MM.1S (cell line): Measurements from ENCODE around the gene TSPAN10.
"Not testable (repeated sequence)": the region's sequence is repeated elsewhere in the genome, so short reads cannot be mapped to it uniquely, and the experiment has no call there.

Source experiments
- DNase-seq: peaks from one replicate; pipeline ENCODE4 v3.0.0-alpha.2; 2015
- H2AFZ ChIP-seq: fragments of 300-600 bp; sonication (generic); 2 replicates; pipeline ENCODE4 v1.6.0; 2016; ENCODE audit warnings: antibody characterized with exemption, low read length
- H3F3A ChIP-seq: fragments of 300-600 bp; sonication (generic); 2 replicates; pipeline ENCODE4 v1.6.1; 2016; ENCODE audit warnings: mild to moderate bottlenecking, antibody characterized with exemption, low read length, moderate library complexity, mixed read lengths; ENCODE audit not compliant: insufficient read depth
- H3K27ac ChIP-seq: fragments of 300-600 bp; sonication (generic); 2 replicates; pipeline ENCODE4 v1.5.1; 2016; ENCODE audit warnings: mild to moderate bottlenecking, low read length
- H3K27me3 ChIP-seq: fragments of 300-600 bp; sonication (generic); replicated peaks from 2 replicates; pipeline ENCODE4 v1.6.0; 2016; ENCODE audit warnings: low read length; ENCODE audit not compliant: insufficient read depth
- H3K36me3 ChIP-seq: fragments of 300-600 bp; sonication (generic); replicated peaks from 2 replicates; pipeline ENCODE4 v1.6.1; 2016; ENCODE audit warnings: mild to moderate bottlenecking, low read length, mixed read lengths; ENCODE audit not compliant: insufficient read depth
- H3K4me1 ChIP-seq: fragments of 300-600 bp; sonication (generic); 2 replicates; pipeline ENCODE4 v1.6.1; 2016; ENCODE audit warnings: low read length, mixed read lengths
- H3K4me2 ChIP-seq: fragments of 300-600 bp; sonication (generic); 2 replicates; pipeline ENCODE4 v1.6.0; 2016; ENCODE audit warnings: low read depth, low read length
- H3K4me3 ChIP-seq: fragments of 300-600 bp; sonication (generic); 2 replicates; pipeline ENCODE4 v1.5.1; 2016; ENCODE audit warnings: low read length, mixed read lengths
- H3K79me2 ChIP-seq: fragments of 300-600 bp; sonication (generic); 2 replicates; pipeline ENCODE4 v1.6.1; 2016; ENCODE audit warnings: mixed run types, low read length, mixed read lengths
- H3K9ac ChIP-seq: fragments of 300-600 bp; sonication (generic); 2 replicates; pipeline ENCODE4 v1.6.1; 2016; ENCODE audit warnings: low read length, mixed read lengths
- H3K9me2 ChIP-seq: fragments of 300-600 bp; sonication (generic); replicated peaks from 2 replicates; pipeline ENCODE4 v1.6.1; 2016; ENCODE audit warnings: mild to moderate bottlenecking, low read length, mixed read lengths; ENCODE audit not compliant: insufficient read depth
- H3K9me3 ChIP-seq: fragments of 300-600 bp; sonication (generic); replicated peaks from 2 replicates; pipeline ENCODE4 v1.6.1; 2016; ENCODE audit warnings: mild to moderate bottlenecking, low read length, mixed read lengths; ENCODE audit not compliant: insufficient read depth
- H4K20me1 ChIP-seq: fragments of 300-600 bp; sonication (generic); 2 replicates; pipeline ENCODE4 v1.6.1; 2016; ENCODE audit warnings: mild to moderate bottlenecking, low read length, moderate library complexity, mixed read lengths; ENCODE audit not compliant: insufficient read depth
- EZH2 ChIP-seq: fragments of 300-600 bp; sonication (generic); optimal IDR thresholded peaks from 2 replicates; pipeline ENCODE3; 2017; ENCODE audit warnings: low read depth, mild to moderate bottlenecking, antibody characterized with exemption, low read length, mixed read lengths
- EZH2phosphoT487 ChIP-seq: fragments of 300-600 bp; sonication (generic); IDR thresholded peaks from 2 replicates; pipeline ENCODE4 v1.6.1; 2018; ENCODE audit warnings: antibody characterized with exemption, low read length
- TF ChIP-seq, protein P1 (sequence below): fragments of 300-600 bp; sonication (generic); IDR thresholded peaks from 2 replicates; pipeline ENCODE4 v1.5.1; 2016; ENCODE audit warnings: antibody characterized with exemption, low read length, mixed read lengths

TSPAN10 gene

GRCh38 chr17:81615401-81615930 is 21.5 kb upstream of the TSPAN10 start:
- no peaks in the 10 kb centered on the region for H3K4me1 ChIP-seq
- H3K27ac ChIP-seq, result no peak overlapping the region
- H3K9me3 ChIP-seq, result no peaks in the 10 kb centered on the region
- no peaks in the 10 kb centered on the region for H3K27me3 ChIP-seq
- peaks cover 19% of the 10 kb centered on the region for H3K36me3 ChIP-seq
- H3K4me2 ChIP-seq, result no peak overlapping the region
- H3K9ac ChIP-seq, result no peak overlapping the region
- H3F3A ChIP-seq, result no peaks in the 10 kb centered on the region; the same call in 1 of the 2 replicates
- no peak overlapping the region for H2AFZ ChIP-seq
- TF ChIP-seq EZH2 (no peak), EZH2phosphoT487 (no peak)
- TF ChIP-seq, protein P1, sequence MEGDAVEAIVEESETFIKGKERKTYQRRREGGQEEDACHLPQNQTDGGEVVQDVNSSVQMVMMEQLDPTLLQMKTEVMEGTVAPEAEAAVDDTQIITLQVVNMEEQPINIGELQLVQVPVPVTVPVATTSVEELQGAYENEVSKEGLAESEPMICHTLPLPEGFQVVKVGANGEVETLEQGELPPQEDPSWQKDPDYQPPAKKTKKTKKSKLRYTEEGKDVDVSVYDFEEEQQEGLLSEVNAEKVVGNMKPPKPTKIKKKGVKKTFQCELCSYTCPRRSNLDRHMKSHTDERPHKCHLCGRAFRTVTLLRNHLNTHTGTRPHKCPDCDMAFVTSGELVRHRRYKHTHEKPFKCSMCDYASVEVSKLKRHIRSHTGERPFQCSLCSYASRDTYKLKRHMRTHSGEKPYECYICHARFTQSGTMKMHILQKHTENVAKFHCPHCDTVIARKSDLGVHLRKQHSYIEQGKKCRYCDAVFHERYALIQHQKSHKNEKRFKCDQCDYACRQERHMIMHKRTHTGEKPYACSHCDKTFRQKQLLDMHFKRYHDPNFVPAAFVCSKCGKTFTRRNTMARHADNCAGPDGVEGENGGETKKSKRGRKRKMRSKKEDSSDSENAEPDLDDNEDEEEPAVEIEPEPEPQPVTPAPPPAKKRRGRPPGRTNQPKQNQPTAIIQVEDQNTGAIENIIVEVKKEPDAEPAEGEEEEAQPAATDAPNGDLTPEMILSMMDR, result no peak
- H3K4me3 ChIP-seq, result no peak overlapping the region
- H3K79me2 ChIP-seq, result peaks cover 65% of the 10 kb centered on the region
- no peak for DNase-seq
- no peaks in the 10 kb centered on the region for H3K9me2 ChIP-seq
- peaks cover 13% of the 10 kb centered on the region; the same call in 1 of the 2 replicates for H4K20me1 ChIP-seq

DNA sequence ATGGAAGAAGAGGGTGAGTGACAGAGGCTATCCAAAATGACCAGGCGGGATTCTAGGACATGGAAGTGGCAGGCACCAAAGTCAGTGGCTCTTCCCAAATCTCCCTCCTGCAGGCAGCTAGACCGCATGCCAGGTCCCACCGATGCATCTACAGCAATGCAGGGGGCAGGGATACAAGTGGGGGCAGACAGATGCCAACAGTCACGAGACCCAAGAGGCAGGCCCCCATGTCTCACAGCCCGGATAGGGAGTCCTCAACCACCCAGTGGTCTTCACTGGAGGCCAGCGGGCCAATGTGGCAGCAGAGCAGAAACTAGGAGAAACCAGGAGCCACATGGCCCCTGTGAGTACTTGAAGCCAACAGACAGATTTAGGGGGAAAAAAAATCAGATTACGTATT is 20.1 kb upstream of the TSPAN10 start:
- H3K79me2 ChIP-seq, result peaks cover 79% of the 10 kb centered on the region
- peaks cover 13% of the 10 kb centered on the region; the same call in 1 of the 2 replicates for H4K20me1 ChIP-seq
- DNase-seq, result no peak
- H3K27ac ChIP-seq, result no peak overlapping the region
- no peak overlapping the region for H2AFZ ChIP-seq
- H3K36me3 ChIP-seq, result peaks cover 29% of the 10 kb centered on the region
- H3K9me2 ChIP-seq, result no peaks in the 10 kb centered on the region
- H3K4me3 ChIP-seq, result no peak overlapping the region
- H3K27me3 ChIP-seq, result no peaks in the 10 kb centered on the region
- H3K4me1 ChIP-seq, result no peaks in the 10 kb centered on the region
- H3K9me3 ChIP-seq, result no peaks in the 10 kb centered on the region
- no peak overlapping the region for H3K4me2 ChIP-seq
- H3K9ac ChIP-seq, result no peak overlapping the region
- TF ChIP-seq EZH2phosphoT487 (no peak), EZH2 (no peak)
- TF ChIP-seq, protein P1, result no peak
- no peaks in the 10 kb centered on the region; the same call in 1 of the 2 replicates for H3F3A ChIP-seq

GRCh38 chr17:81618307-81618706 is 18.7 kb upstream of the TSPAN10 start:
- not testable (repeated sequence) for H3K9me3 ChIP-seq, H3K4me3 ChIP-seq, H3K9ac ChIP-seq, H3F3A ChIP-seq, H3K4me1 ChIP-seq, H2AFZ ChIP-seq, H3K27ac ChIP-seq, DNase-seq, H3K9me2 ChIP-seq, H3K27me3 ChIP-seq, H3K4me2 ChIP-seq
- Histone ChIP-seq H3K79me2 (peaks cover 76% of the 10 kb centered on the region), H4K20me1 (peaks cover 13% of the 10 kb centered on the region; the same call in 1 of the 2 replicates), H3K36me3 (peaks cover 26% of the 10 kb centered on the region)

DNA sequence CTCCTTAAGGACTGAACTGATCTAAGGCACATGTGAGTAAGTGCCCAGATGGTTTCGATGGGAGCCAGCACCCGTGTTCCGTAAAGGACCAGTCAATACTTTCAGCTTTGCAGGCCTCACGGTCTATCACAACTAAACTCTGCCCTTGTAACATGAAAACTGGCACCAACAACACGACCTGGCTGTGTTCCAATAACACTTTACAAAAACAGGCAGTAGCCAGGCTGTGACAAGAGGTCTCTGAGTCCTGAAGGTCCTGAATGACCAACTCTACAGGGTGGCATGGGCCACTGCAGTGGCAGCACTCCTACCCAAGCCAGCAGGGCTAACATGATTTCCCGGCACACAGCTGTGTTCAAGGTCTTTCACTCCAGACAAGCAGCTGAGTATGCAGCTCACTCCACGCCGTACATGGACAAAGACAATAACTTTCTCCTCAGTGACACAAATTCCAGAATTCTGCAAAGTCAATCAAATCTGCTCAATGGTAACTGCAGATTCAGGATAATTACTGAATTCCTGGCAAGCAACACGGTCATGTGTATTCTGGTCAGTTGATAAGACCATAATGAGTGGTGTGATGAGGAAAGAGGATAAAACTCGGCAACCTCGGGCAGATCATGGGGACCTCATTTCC is 15.4 kb upstream of the TSPAN10 start:
- H3K9ac ChIP-seq, result no peak overlapping the region
- no peaks in the 10 kb centered on the region for H3K9me2 ChIP-seq
- peaks cover 22% of the 10 kb centered on the region for H3K36me3 ChIP-seq
- no peak overlapping the region for H2AFZ ChIP-seq
- peaks cover 6% of the 10 kb centered on the region; the same call in 1 of the 2 replicates for H4K20me1 ChIP-seq
- no peaks in the 10 kb centered on the region for H3K27me3 ChIP-seq
- no peaks in the 10 kb centered on the region for H3K4me1 ChIP-seq
- H3F3A ChIP-seq, result no peaks in the 10 kb centered on the region
- H3K79me2 ChIP-seq, result peaks cover 74% of the 10 kb centered on the region
- H3K9me3 ChIP-seq, result no peaks in the 10 kb centered on the region
- no peak overlapping the region for H3K4me3 ChIP-seq
- no peak for DNase-seq
- TF ChIP-seq EZH2phosphoT487 (no peak), EZH2 (no peak)
- TF ChIP-seq, protein P1, result no peak
- no peak overlapping the region for H3K4me2 ChIP-seq
- no peak overlapping the region for H3K27ac ChIP-seq
